B cell (primary cell): ENCODE data around the gene NDRG3.

Experiments
- CTCF ChIP-seq: fragments of 200-600 bp; IDR thresholded peaks from one replicate; pipeline ENCODE4 v1.8.0; 2022; ENCODE audit warnings: antibody characterized with exemption, mild to moderate bottlenecking
- EZH2 ChIP-seq: IDR thresholded peaks from 2 replicates; pipeline ENCODE4 v1.6.1; 2012; ENCODE audit warnings: borderline replicate concordance, low read depth, mild to moderate bottlenecking, moderate library complexity, low read length; ENCODE audit not compliant: insufficient read depth, poor library complexity, severe bottlenecking

- TF ChIP-seq CTCF (no peak), EZH2 (no peak)
Observed at GRCh38 chr20:36658300-36658699, 87.6 kb downstream of the NDRG3 start.
